AG04449 (cell line): ENCODE data around the gene C18orf32.

ENCODE experiments used
- CTCF ChIA-PET: fragments of 350-600 bp; formaldehyde crosslinking; extraction: SDS; loops from one replicate; lab custom pipeline; 2021; ENCODE audit warnings: antibody characterized with exemption; lab: Yijun Ruan, JAX
- POLR2A ChIA-PET: fragments of 400-600, 350-600 bp; formaldehyde crosslinking; extraction: SDS; loops from one replicate; lab custom pipeline; 2020; ENCODE audit warnings: antibody characterized with exemption, inconsistent platforms; lab: Yijun Ruan, JAX
- DNase-seq: peaks from one replicate; pipeline ENCODE4 v3.0.0-alpha.2; 2010; ENCODE audit warnings: low read depth, low spot score
- H3K4me3 ChIP-seq: 2 replicates; pipeline ENCODE4 v1.5.1; 2011; ENCODE audit warnings: low read depth, mild to moderate bottlenecking, control low read depth, low read length
- CTCF ChIP-seq: IDR thresholded peaks from one replicate; pipeline ENCODE4 v1.5.1; 2011; ENCODE audit warnings: mild to moderate bottlenecking, moderate library complexity, low read length, control low read depth, inconsistent platforms; ENCODE audit not compliant: insufficient read depth; ENCODE audit errors: missing control alignments

The C18orf32 gene

GRCh38 chr18:49486134-49486533 lies 900 bp downstream of the C18orf32 start:
- no peak for DNase-seq
- ChIA-PET CTCF (interaction anchor here (1.4 kb wide), 1 partner anchor 25 kb away, joined by 3 read pairs; no protein-coding TSS in a partner anchor), POLR2A (interaction anchor here (0.8 to 1.3 kb wide), 2 partner anchors 8 to 299 kb away, joined by 3 to 7 read pairs; no protein-coding TSS in a partner anchor)
- H3K4me3 ChIP-seq: peak overlapping the region; percentile 74
- no peak for TF ChIP-seq CTCF

GRCh38 chr18:49483198-49483597 lies 3.8 kb downstream of the C18orf32 start:
- no peak for DNase-seq
- ChIA-PET POLR2A (interaction anchor here (0.6 kb wide), 1 partner anchor 27 kb away, joined by 3 read pairs; no protein-coding TSS in a partner anchor), CTCF (interaction anchor here (0.9 to 1.3 kb wide), 3 partner anchors 36 to 376 kb away, joined by 3 to 4 read pairs (median 3); no protein-coding TSS in a partner anchor)
- H3K4me3 ChIP-seq: no peak overlapping the region
- TF ChIP-seq CTCF: no peak

- ChIA-PET POLR2A (no interaction called here), CTCF (no interaction called here)
- TF ChIP-seq CTCF: no peak
Measured at GRCh38 chr18:49481907-49482306, 5.1 kb downstream of the C18orf32 start.

GRCh38 chr18:49481317-49481716 lies 5.7 kb downstream of the C18orf32 start:
- H3K4me3 ChIP-seq: no peak overlapping the region
- CTCF ChIA-PET: no interaction called here
- POLR2A ChIA-PET: no interaction called here
- no peak for TF ChIP-seq CTCF
- DNase-seq: no peak

More at GRCh38 chr18:49481907-49482306, 5.1 kb downstream of the C18orf32 start:
- no peak for DNase-seq
- H3K4me3 ChIP-seq: no peak overlapping the region

- no peak for TF ChIP-seq CTCF
- CTCF ChIA-PET: no interaction called here
- no peak for DNase-seq
- H3K4me3 ChIP-seq: no peak overlapping the region
- POLR2A ChIA-PET: no interaction called here
Measured at GRCh38 chr18:49479381-49480137, 7.5 kb downstream of the C18orf32 start.
